Effector CD8-positive, alpha-beta T cell (primary cell): ENCODE results near the gene C8B.

Source experiments
- DNase-seq: peaks from one replicate; lab custom pipeline; 2025; lab: John Stamatoyannopoulos, UW

Gene C8B

GRCh38 chr1:56972976-56973375 is 7.2 kb upstream of the C8B start:
- DNase-seq: no peak

- DNase-seq: no peak
Observed at GRCh38 chr1:56970280-56970679, 4.5 kb upstream of the C8B start.

- no peak for DNase-seq
Observed at GRCh38 chr1:56968878-56969495, 3.2 kb upstream of the C8B start.

- DNase-seq: no peak
Observed at GRCh38 chr1:56967900-56968832, 2.4 kb upstream of the C8B start.

- no peak for DNase-seq
Observed at GRCh38 chr1:56967355-56967754, 1.5 kb upstream of the C8B start.

GRCh38 chr1:56966698-56966999 is 834 bp upstream of the C8B start:
- DNase-seq: no peak

GRCh38 chr1:56965191-56965590 is 624 bp downstream of the C8B start:
- no peak for DNase-seq

GRCh38 chr1:56964349-56965017 is 1.3 kb downstream of the C8B start:
- no peak for DNase-seq

GRCh38 chr1:56963667-56964066 is 2.1 kb downstream of the C8B start:
- no peak for DNase-seq

GRCh38 chr1:56961426-56961825 is 4.4 kb downstream of the C8B start:
- DNase-seq: no peak

- no peak for DNase-seq
Observed at GRCh38 chr1:56958526-56958925, 7.3 kb downstream of the C8B start.

GRCh38 chr1:56957931-56958330 is 7.9 kb downstream of the C8B start:
- no peak for DNase-seq

- no peak for DNase-seq
Observed at GRCh38 chr1:56954664-56955063, 11.2 kb downstream of the C8B start.

- no peak for DNase-seq
Observed at GRCh38 chr1:56953386-56953785, 12.4 kb downstream of the C8B start.

GRCh38 chr1:56952501-56952900 is 13.3 kb downstream of the C8B start:
- no peak for DNase-seq

GRCh38 chr1:56948403-56949023 is 17.3 kb downstream of the C8B start:
- no peak for DNase-seq

GRCh38 chr1:56940039-56940438 is 25.8 kb downstream of the C8B start:
- DNase-seq: no peak

- DNase-seq: no peak
Observed at GRCh38 chr1:56939209-56939608, 26.6 kb downstream of the C8B start.

- DNase-seq: no peak
Observed at GRCh38 chr1:56938646-56939045, 27.2 kb downstream of the C8B start.

- DNase-seq: no peak
Observed at GRCh38 chr1:56934430-56935060, 31.3 kb downstream of the C8B start.

- DNase-seq: no peak
Observed at GRCh38 chr1:56933606-56934005, 32.2 kb downstream of the C8B start.

- DNase-seq: no peak
Observed at GRCh38 chr1:56933161-56933560, 32.7 kb downstream of the C8B start.
